PC-3 (cell line): Measurements from ENCODE around the gene XPR1. TPM values are rescaled to one million over a fixed set of nuclear protein-coding genes. Genes with fewer than 3 reads are reported as not detected.
"Not testable (repeated sequence)": the region's sequence is repeated elsewhere in the genome, so short reads cannot be mapped to it uniquely, and the experiment has no call there.

Experiments used
- ATAC-seq: fragments of 200-7000 bp; cut with Tn5 transposase; 2 replicates; pipeline ENCODE4 v1.9.1; 2020; ENCODE audit warnings: mild to moderate bottlenecking, moderate library complexity
- BruUV-seq: library from RNA; stranded (reverse); fragments of 400-500 nt; replicated peaks from 2 replicates; lab custom pipeline; 2021; lab: Mats Ljungman, UMichigan
- CTCF ChIA-PET: fragments of 300-600 bp; sonication (Branson Sonifier 250); formaldehyde crosslinking; loops from one replicate; lab custom pipeline; 2022; ENCODE audit warnings: antibody characterized with exemption; lab: Charles Lee
- POLR2A ChIA-PET: fragments of 300-600 bp; sonication (Branson Sonifier 250); formaldehyde crosslinking; loops from one replicate; lab custom pipeline; 2022; ENCODE audit warnings: antibody characterized with exemption; ENCODE audit not compliant: unreplicated experiment; lab: Charles Lee
- DNase-seq: peaks from one replicate; pipeline ENCODE4 v3.0.0-alpha.2; 2015
- H2AFZ ChIP-seq: fragments of 300-600 bp; sonication (generic); 2 replicates; pipeline ENCODE4 v1.6.0; 2016; ENCODE audit warnings: antibody characterized with exemption, low read length
- H3F3A ChIP-seq: fragments of 300-600 bp; sonication (generic); one replicate; pipeline ENCODE4 v1.6.0; 2017; ENCODE audit warnings: antibody characterized with exemption, low read length, control low read depth, mild to moderate bottlenecking; ENCODE audit not compliant: unreplicated experiment
- H3K27ac ChIP-seq: fragments of 300-600 bp; sonication (generic); 2 replicates; pipeline ENCODE4 v1.5.1; 2016; ENCODE audit warnings: mild to moderate bottlenecking, low read length
- H3K27me3 ChIP-seq: fragments of 300-600 bp; sonication (generic); 2 replicates; pipeline ENCODE4 v1.6.1; 2016; ENCODE audit warnings: low read length, mixed read lengths
- H3K36me3 ChIP-seq: fragments of 300-600 bp; sonication (generic); 2 replicates; pipeline ENCODE4 v1.6.1; 2016; ENCODE audit warnings: low read depth, mixed run types, low read length, mixed read lengths
- H3K4me1 ChIP-seq: fragments of 300-600 bp; sonication (generic); 2 replicates; pipeline ENCODE4 v1.5.1; 2016; ENCODE audit warnings: low read length; ENCODE audit not compliant: insufficient read depth
- H3K4me2 ChIP-seq: fragments of 300-600 bp; sonication (generic); 2 replicates; pipeline ENCODE4 v1.6.0; 2016; ENCODE audit warnings: low read length
- H3K4me3 ChIP-seq: fragments of 300-600 bp; sonication (generic); 2 replicates; pipeline ENCODE4 v1.5.1; 2016; ENCODE audit warnings: mild to moderate bottlenecking, low read length, mixed read lengths
- H3K79me2 ChIP-seq: fragments of 300-600 bp; sonication (generic); 2 replicates; pipeline ENCODE4 v1.6.1; 2017; ENCODE audit warnings: low read length, mixed read lengths
- H3K9ac ChIP-seq: fragments of 300-600 bp; sonication (generic); 2 replicates; pipeline ENCODE4 v1.6.0; 2016; ENCODE audit warnings: mild to moderate bottlenecking, low read length
- H3K9me2 ChIP-seq: fragments of 300-600 bp; sonication (generic); replicated peaks from 2 replicates; pipeline ENCODE4 v1.6.1; 2016; ENCODE audit warnings: mixed run types, low read length, mixed read lengths
- H3K9me3 ChIP-seq: fragments of 300-600 bp; sonication (generic); 2 replicates; pipeline ENCODE4 v1.6.1; 2016; ENCODE audit warnings: low read length, mixed read lengths
- H4K20me1 ChIP-seq: fragments of 300-600 bp; sonication (generic); 2 replicates; pipeline ENCODE4 v1.6.1; 2016; ENCODE audit warnings: low read length, mixed read lengths
- EZH2 ChIP-seq: fragments of 300-600 bp; sonication (generic); IDR thresholded peaks from one replicate; pipeline ENCODE4 v1.6.1; 2017; ENCODE audit warnings: antibody characterized with exemption, mild to moderate bottlenecking, low read length; ENCODE audit not compliant: unreplicated experiment
- EZH2phosphoT487 ChIP-seq: fragments of 300-600 bp; sonication (generic); IDR thresholded peaks from 2 replicates; pipeline ENCODE4 v1.6.1; 2018; ENCODE audit warnings: mild to moderate bottlenecking, antibody characterized with exemption, low read length, borderline replicate concordance
- intact Hi-C: fragments of 100-400 bp; cut with micrococcal nuclease; formaldehyde crosslinking; loops from 2 replicates; pipeline ENCODE4 v1.9.0; 2023
- total RNA-seq: library from RNA; depleted of rRNA; stranded (reverse); fragments of >200 nt; gene quantifications from 2 replicates; pipeline ENCODE4 v1.2.3, GENCODE V29; 2014
- TF ChIP-seq, protein P1 (sequence below): fragments of 300-600 bp; sonication (generic); conservative IDR thresholded peaks from 2 replicates; pipeline ENCODE4 v1.5.1; 2017; ENCODE audit warnings: antibody characterized with exemption, low read depth, mild to moderate bottlenecking, low read length

Gene XPR1
- total RNA-seq, 1 experiment from 2014 or later = 8.2 TPM

DNA sequence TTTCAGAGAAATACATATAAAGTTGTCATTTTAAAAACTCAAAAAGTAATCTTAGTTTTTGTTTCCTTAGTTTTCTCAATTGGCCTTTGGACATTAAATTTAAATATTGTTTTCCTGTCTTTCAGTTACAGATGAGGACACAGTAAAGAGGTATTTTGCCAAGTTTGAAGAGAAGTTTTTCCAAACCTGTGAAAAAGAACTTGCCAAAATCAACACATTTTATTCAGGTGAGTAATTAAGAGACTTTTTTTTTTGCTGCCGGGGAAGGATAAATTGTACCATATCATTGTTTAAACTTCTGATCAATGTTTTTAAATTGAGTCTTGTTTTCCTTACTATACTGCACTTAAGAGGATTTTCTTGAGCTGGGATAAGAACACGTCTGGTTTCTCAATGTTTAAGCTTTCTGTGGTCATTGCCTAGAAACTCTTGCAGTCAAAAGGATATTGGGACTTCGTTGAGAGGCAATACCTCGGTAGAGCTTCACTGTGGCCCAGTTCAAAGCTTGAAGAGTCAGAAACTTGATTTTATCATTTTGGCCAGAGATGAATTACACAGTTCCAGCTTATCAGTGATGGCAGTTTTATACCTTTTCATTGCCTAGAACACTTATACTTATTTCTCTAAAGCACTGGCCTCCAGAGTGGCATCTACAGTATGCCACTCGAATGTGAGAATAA, 155.9 kb downstream of the XPR1 start:
- ChIA-PET POLR2A (no interaction called here), CTCF (no interaction called here)
- Histone ChIP-seq H3K27me3 (no peaks in the 10 kb centered on the region), H3K4me3 (no peak overlapping the region), H3K79me2 (no peaks in the 10 kb centered on the region), H3K9ac (no peak overlapping the region), H3K36me3 (no peaks in the 10 kb centered on the region), H4K20me1 (no peaks in the 10 kb centered on the region), H3F3A (no peaks in the 10 kb centered on the region), H2AFZ (no peak overlapping the region), H3K4me2 (no peak overlapping the region), H3K9me2 (no peaks in the 10 kb centered on the region), H3K9me3 (no peaks in the 10 kb centered on the region), H3K27ac (no peak overlapping the region), H3K4me1 (peaks cover 12% of the 10 kb centered on the region)
- ATAC-seq = no peak
- DNase-seq = no peak
- intact Hi-C loops = no loop called here
- TF ChIP-seq, protein P1, sequence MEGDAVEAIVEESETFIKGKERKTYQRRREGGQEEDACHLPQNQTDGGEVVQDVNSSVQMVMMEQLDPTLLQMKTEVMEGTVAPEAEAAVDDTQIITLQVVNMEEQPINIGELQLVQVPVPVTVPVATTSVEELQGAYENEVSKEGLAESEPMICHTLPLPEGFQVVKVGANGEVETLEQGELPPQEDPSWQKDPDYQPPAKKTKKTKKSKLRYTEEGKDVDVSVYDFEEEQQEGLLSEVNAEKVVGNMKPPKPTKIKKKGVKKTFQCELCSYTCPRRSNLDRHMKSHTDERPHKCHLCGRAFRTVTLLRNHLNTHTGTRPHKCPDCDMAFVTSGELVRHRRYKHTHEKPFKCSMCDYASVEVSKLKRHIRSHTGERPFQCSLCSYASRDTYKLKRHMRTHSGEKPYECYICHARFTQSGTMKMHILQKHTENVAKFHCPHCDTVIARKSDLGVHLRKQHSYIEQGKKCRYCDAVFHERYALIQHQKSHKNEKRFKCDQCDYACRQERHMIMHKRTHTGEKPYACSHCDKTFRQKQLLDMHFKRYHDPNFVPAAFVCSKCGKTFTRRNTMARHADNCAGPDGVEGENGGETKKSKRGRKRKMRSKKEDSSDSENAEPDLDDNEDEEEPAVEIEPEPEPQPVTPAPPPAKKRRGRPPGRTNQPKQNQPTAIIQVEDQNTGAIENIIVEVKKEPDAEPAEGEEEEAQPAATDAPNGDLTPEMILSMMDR = no peak
- TF ChIP-seq EZH2 = no peak
- no peak for TF ChIP-seq EZH2phosphoT487
- no TSS peak for BruUV-seq

DNA sequence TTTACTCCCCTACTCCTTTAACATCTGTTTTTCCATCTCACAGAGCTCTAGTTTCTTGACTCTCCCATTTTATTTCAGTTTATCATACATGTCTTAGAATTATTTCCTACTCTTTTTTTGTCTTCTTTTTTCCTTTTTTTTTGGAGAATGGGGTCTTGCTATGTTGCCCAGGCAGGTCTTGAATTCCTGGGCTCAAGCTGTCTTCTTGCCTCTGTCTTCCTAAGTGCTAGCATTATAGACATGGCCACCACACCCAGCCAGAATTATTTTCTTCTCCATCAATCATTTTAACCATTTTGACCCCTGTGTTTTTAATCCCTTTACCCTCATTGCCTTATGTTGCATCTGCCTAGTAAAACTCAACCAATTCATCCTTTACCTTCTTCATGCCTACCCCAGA, 157.6 kb downstream of the XPR1 start:
- no TSS peak for BruUV-seq
- Histone ChIP-seq H3K9me2 (no peaks in the 10 kb centered on the region), H3K4me2 (no peak overlapping the region), H3K27me3 (no peaks in the 10 kb centered on the region), H2AFZ (no peak overlapping the region), H3K9me3 (no peaks in the 10 kb centered on the region), H3F3A (no peaks in the 10 kb centered on the region), H3K9ac (no peak overlapping the region), H4K20me1 (no peaks in the 10 kb centered on the region), H3K27ac (no peak overlapping the region), H3K4me1 (peaks cover 13% of the 10 kb centered on the region), H3K36me3 (no peaks in the 10 kb centered on the region), H3K79me2 (no peaks in the 10 kb centered on the region), H3K4me3 (no peak overlapping the region)
- no peak for TF ChIP-seq EZH2phosphoT487
- CTCF ChIA-PET = no interaction called here
- ATAC-seq (no peak), DNase-seq (no peak)
- intact Hi-C loops = no loop called here
- POLR2A ChIA-PET = no interaction called here

DNA sequence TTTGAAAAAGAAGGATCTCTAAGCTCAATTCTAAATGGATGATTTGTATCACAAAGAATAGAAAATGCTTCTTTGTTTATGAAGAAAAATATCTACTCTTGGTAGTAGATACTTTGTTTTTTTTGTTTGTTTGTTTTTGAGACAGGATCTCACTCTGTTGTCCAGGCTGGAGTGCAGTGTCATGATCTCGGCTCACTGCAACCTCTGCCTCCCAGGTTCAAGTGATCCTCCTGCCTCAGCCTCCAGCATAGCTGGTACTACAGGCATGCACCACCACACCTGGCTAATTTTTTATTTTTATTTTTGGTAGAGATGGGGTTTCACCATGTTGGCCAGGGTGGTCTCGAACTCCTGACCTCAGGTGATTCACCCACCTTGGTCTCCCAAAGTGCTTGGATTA, 159.3 kb downstream of the XPR1 start:
- H3K4me1 ChIP-seq = peaks cover 13% of the 10 kb centered on the region
- H3K9me2 ChIP-seq, H3K4me2 ChIP-seq, H3K27me3 ChIP-seq, H3F3A ChIP-seq, H4K20me1 ChIP-seq, ATAC-seq, H3K9me3 ChIP-seq, H3K9ac ChIP-seq, H3K79me2 ChIP-seq, H3K4me3 ChIP-seq, BruUV-seq, H3K27ac ChIP-seq, H2AFZ ChIP-seq, H3K36me3 ChIP-seq, DNase-seq: not testable (repeated sequence)
- intact Hi-C loops = loop anchor here (5.0 kb wide), 2 partner anchors 36 to 274 kb away; no protein-coding TSS in a partner anchor
- CTCF ChIA-PET = interaction anchor here (0.6 kb wide), 1 partner anchor 90 kb away, joined by 4 read pairs; no protein-coding TSS in a partner anchor
- POLR2A ChIA-PET = interaction anchor here (0.5 kb wide), 1 partner anchor 100 kb away, joined by 5 read pairs; no protein-coding TSS in a partner anchor
